Measurements from ENCODE around the gene LETM1.
"Not testable (repeated sequence)": the region's sequence is repeated elsewhere in the genome, so short reads cannot be mapped to it uniquely, and the experiment has no call there.

The LETM1 gene

DNA sequence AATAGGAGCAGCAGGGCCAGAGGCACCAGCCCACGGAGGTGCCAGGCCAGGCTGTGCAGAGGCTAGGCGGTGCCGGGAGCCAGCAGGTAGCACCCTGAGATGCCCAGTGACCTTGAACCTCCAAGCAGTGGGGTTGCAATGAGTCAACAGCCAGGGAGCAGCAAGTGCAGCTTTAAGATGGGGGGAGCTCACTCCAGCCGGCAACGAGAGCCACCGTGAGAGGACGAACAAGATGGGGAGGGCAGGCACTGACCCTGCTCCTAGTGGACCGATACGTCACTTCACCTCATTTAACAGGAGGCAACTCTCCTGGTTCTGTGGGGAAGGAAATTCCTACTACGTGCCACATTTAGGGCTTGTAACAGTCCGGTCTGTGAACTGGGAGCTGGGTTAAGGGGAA, 4.8 kb downstream of the LETM1 start:
- DNase-seq = no peak

DNA sequence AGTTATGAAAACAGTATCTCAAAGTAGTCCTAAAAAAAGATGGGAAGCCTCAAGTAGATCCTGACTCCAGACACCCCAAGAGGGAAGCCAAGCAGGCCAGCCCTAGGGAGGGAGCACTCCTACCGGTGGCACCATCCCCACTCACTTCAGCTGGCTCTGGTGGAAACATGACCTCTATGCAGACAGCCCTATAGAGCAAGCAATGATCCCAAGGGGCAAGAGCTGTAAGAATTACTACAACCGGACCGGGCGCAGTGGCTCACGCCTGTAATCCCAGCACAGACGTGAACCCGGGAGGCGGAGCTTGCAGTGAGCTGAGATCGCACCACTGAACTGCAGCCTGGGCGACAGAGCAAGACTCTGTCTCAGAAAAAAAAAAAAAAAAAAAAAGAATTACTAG, 5.7 kb downstream of the LETM1 start:
- no peak for DNase-seq

DNA sequence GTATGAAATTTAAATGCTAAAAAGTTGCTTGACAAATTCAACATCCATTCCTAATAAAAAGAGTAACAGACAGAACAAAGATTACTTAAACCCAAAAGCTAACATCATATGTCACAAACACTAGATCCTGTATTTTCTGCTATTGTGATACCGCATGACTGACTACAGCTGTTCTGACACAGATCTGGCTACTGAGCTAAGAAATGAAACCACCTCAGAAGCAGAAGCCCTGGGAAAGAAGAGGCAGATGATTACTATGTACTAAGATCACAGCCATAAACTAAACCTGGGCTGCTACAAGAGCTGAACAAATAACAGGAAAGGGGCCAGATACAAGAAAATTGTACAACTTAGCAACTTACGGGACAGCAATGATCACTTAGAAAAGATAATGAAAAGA, 9.4 kb downstream of the LETM1 start:
- DNase-seq = no peak

DNA sequence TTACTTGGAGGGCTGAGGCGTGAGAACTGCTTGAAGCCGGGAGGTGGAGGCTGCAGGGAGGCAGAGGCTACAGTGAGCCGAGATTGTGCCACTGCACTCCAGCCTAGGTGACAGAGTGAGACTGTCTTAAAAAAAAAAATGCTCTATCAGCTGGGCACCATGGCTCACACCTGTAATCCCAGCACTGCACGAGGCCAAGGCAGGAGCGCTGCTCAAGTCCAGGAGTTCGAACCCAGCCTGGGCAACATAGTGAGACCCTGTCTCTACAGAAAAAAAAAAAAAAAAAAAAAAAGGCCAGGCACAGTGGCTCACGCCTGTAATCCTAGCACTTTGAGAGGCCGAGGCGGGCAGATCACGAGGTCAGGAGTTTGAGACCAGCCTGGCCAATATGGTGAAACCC, 11.3 kb downstream of the LETM1 start:
- not testable (repeated sequence) for DNase-seq

DNA sequence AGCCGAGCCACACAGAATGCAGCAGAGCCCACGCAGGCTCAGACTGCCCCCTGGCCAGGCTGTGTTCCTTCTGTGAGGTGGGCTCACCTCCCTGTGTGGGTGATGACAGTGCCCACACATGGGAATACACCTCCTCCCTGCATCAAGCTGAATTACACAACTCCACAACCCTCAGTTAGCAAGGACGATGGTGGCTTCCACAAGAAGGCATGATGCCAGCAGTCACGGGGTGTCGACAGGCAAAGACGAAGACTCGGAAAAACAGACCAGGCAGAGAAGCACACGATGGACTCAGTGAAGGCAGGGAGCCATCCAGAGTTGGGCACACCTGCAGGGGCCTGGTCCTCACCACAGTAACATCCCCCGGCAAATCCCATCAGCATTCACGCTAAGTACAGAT, 12.1 kb downstream of the LETM1 start:
- no peak for DNase-seq

DNA sequence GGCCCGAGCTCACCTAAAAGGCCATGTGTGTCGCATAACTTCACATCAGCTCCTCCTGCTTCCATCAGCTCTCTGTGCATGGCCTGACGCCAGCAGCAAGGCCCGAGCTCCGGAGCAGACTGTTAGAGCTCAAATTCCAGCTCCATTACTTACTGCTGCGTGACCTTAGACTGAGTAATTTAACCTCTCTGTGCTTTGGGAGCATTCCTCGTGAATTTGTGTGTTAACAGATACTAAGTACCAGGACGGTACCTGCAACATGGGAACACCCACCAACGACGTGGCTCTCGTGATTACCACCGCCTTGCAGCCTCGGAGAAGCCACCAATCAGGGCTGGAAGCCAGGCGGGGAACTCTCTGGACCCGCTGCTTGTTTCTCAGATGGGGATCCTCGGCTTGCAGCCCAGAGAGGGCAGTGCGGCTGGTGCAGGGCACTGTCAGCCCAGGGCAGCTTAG, 12.9 kb downstream of the LETM1 start:
- DNase-seq = no peak

DNA sequence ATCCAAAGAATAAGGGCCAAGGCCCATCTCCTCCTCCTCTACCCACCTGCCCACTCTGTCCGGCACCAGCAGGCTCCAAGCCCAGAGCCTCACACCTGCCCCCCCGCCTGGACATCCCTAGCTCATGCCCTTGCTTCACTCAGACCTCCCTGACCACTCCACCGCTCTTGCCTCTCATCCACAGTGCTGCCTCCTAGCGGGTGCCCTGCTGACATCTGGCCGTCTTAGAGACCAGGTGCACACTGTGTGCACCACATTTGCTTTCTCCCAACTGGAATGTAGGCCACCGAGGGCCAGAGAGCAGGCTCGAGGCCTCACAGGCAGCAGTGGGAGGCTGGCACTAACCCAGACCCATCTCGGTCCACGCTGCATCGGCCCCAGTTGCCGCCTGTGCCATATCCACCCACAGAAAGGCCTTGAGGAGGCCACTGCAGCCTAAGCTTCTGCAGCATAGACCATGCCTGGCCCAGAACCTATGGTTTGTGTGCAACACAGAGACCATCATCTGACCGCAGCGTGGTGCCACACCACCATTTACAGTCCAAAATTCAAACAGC, 13.5 kb downstream of the LETM1 start:
- DNase-seq = no peak

DNA sequence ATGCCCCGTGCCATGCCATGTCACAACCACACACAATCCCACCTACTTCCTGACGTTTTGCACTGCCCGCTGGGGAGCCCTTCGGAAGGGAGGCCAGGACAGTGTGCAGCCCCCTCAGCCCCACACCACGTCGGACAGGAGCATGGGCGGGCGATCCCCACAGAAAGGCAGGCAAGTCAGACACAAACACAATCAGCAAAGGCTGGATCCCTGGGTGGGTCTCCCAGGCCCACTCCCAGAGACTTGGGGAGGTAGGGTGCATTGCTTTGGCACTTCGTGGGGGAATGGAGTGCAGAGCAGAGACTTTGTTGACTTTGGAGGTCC, 14.1 kb downstream of the LETM1 start:
- DNase-seq = no peak

DNA sequence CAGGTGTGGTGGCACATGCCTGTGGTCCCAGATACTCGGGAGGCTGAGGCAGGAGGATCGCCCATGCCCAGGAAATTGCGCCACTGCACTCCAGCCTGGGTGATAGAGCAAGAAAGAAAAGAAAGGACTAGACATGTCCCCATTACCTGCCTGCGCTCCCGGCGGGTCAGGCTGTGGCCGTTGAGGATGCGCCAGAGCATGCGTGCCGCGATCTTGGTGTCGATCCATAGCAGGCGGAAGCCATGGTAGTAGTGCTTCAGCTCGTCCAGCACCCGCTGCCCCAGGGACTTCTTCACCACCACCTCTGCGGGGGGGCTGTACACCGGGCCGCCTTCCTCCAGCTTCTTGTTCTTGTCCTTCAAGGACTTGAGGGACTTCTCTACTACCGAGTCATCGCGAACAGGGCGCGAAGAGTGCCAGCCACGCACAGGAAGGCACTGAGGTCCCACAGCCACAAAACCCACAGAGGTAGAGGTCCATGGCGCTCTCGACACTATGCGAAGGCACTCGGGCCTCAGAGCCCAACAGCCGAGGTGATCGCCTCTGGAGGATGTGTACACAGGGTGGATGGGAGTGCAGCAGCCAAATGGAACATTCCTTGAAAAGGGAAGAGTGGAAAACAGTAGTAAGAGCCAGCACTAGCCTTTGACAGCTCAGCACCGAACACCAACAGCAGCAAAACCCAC, 14.6 kb downstream of the LETM1 start:
- DNase-seq = no peak

DNA sequence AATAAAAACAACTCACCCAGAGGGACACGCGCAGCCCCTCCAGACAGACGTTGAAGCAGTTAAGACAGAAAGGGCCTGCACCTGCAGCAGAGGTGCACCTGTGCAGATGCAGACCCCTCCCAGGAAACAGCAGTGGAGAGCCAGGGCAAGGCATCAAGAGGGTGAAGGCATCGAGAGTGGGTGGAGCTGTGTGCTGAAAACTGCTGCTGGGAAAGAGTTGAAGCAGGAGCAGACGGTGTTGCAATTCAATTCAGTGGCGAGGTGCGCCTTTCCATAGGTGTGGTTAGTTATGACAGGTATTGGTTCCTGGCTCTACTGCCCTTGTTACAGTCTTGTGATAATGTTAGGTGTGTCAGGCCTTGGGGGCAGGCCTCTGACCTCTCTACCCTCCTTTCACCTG, 16.7 kb downstream of the LETM1 start:
- DNase-seq = no peak

DNA sequence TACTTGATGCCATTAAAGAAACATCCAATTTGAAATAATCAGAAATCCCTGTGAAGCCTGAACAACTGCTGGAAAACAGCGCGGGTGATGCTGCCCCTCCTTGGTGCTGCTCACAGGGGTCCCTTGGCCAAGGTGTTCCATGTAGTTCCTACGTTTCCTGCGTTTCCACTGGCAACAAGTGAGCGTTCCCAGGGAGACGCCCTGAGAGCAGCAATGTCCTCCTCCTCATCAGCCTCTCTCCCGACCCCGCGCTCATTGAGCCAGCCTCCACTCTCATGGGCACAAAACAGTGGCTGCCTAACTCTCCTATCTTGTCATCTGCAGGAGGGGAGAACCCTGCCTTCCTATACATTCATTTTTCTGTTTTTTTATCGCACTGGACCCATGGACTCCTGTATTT, 18.9 kb downstream of the LETM1 start:
- DNase-seq = no peak

DNA sequence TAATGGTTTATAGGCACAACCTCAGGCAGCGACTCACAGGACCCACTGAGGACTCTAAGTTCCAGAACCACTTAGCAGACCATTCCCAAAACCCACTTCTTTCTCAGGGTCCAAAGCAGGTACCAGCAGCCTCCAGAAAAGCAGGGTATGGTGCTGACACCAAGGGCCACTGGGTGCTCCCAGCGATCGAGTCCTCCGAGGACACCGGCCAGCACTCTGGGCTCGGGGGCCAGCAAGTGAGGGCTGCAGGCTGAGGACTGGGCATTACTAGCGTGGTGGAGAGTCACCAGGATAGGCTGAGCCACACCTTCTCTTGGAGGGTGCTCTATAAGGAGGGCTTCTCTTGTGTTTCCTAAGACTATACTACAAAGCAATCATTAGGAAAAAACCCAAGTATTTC, 19.3 kb downstream of the LETM1 start:
- no peak for DNase-seq

DNA sequence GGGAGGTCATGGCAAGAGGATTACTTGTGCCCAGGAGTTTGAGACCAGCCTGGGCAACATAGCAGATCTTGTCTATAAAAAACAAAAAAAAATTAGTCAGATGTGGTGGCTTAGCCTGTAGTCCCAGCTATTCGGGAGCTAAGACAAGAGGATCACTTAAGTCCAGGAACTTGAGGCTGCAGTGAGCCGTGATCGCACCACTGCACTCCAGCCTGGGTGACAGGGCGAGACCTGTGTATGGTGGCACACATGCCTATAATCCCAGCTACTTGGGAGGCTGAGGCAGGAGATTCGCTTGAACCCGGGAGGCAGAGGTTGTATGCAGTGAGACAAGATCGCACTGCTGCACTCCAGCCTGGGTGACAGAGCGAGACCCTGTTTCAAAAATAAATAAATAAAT, 20.1 kb downstream of the LETM1 start:
- not testable (repeated sequence) for DNase-seq

DNA sequence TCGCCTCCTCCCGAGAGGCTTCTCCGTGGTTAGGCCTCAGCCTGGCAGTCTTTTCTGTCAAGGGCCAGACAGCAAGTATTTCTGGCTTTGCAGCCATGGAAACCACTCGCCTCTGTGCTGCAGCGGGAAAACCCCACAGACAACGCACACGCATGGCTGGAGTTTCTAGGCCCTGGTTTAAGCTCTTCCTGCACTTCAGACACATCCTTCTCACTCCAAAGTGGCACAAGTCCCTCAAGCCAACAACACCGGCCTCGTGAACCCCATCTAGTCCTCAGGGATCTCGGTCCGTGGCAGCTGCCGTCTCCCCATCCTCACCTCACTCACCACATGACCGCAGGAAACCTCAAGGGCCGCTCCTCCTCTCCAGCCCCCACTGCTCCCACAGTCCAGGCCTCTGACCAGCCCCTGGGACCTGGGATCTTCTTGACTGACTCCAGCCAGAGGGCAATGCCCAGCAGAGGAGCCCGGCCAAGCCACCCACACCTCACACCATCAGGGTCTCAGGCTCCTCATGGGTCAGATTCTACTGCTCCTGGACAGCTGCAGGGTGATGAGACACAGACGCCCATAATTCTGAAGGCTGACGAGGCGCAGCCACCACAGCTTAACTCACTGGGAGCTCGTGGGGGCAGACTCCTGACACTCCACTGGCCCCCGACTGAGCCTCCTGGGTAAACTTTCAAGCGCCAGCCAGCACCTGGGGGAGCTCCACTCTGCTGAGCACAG, 21.7 kb downstream of the LETM1 start:
- DNase-seq = no peak

DNA sequence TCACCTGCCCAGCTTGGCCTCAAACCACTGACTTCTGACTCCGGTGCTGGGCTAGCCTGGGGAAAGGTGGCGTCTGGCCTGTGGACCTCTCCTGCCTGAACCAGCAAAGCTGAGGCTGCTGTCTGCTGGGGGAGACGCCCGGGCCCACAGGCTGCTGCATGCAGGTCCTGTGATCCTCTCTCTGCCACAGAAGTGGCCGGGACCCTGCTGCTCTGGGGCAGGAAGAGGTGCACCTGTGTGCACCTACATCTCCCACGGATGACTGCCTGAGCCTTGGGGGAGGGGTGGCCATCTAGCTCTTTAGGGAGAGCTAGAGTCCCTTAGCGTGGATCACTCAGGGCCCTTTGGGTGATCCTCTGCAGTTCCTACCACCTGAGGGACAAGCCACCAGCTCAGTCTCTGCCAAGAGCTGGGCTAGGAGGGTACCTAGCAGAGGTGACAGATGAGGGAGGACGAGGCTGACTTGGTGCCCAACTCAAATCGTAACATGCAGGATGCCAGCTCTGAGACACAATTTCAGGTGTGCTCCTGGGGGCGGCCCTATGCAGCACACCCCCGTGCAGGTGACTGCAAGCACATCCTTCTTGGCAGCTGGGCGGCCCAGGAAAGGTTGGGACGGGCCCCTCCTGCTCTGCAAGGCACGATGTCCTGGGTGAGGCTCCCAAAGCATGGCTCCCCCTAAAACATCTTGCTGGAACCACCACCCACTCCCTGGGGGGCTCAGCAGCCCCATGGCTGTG, 22.5 kb downstream of the LETM1 start:
- DNase-seq = no peak

DNA sequence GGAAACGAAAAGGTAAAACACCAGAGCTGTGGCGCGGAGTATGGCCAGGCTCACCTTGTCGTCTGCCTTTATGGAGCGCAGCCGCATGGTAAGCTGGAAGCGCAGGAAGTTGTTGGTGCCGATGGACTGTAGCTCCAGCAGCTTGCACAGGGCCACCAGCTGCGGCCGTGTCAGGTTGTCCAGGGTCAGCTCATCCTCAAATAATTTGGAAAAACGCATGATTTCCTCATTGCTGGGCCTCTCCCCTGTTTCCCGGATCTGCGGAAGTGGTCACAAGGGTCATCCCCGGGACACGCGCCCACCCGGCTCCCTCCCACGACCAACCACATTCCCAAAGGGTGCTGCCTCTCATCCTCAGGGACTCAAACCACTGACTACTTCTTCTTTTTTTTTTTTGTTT, 23.3 kb downstream of the LETM1 start:
- no peak for DNase-seq

DNA sequence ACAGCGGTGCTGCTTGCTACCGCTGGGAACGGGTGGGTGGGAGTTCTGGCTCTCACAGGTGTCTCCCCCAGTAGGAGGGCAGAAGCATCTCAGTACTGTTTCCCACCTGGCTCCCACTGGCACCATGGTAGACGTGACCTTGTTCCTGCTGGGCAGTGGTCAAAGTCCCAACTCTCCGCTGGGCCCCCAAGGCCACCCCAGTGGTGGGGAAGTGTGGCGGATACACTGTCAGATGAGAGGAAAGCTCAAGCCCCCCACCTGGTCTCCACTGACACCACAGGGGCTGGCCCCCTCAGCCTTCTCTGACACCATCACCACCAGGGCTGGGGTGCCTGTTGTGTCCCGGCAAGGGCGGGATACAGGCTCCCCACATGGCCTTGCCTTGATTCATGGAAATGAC, 24.6 kb downstream of the LETM1 start:
- DNase-seq = no peak

DNA sequence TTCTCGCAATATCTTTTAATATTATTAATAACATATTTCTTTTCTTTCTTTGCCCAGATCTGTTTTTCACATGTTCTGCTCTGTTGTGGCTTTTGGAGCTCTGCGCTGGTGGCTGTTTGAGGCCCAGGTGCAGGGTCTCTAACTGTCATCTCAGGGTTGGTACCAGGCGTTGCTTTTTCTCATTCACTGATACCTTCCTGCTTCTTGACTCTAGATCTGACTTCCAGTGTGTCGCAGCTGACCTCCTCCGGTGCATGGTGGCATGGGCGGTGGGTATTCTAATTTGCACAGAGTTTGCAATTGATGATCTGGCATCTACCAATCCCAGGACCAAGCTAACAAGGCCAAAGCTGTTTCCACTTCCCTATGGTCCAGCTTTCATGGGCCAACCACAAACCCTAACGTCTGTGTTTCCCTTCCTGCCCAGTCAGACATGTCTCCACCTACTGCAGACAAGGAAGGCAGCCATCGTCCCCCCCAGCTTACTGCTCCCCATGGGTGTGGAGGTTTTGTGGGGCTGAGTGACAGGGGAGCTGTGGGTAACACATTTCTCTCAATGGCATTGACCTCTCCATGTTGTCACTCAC, 25.2 kb downstream of the LETM1 start:
- no peak for DNase-seq

DNA sequence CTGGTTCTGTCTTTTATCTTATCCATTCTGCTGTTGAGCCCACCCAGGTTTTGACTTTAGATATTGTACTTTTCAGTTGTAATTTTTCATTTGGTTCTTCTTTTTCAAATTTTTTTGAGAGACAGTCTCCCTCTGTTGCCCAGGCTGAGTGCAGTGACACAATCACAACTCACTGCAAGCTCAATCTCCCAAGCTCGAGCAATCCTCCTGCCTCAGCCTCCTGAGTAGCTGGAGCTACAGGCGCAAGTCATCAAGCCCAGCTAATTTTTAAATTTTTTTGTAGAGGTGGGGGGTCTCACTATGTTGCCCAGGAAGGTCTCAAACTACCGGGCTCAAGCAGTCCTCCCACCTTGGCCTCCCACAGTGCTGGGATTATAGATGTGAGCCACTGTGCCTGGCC, 25.7 kb downstream of the LETM1 start:
- no peak for DNase-seq

DNA sequence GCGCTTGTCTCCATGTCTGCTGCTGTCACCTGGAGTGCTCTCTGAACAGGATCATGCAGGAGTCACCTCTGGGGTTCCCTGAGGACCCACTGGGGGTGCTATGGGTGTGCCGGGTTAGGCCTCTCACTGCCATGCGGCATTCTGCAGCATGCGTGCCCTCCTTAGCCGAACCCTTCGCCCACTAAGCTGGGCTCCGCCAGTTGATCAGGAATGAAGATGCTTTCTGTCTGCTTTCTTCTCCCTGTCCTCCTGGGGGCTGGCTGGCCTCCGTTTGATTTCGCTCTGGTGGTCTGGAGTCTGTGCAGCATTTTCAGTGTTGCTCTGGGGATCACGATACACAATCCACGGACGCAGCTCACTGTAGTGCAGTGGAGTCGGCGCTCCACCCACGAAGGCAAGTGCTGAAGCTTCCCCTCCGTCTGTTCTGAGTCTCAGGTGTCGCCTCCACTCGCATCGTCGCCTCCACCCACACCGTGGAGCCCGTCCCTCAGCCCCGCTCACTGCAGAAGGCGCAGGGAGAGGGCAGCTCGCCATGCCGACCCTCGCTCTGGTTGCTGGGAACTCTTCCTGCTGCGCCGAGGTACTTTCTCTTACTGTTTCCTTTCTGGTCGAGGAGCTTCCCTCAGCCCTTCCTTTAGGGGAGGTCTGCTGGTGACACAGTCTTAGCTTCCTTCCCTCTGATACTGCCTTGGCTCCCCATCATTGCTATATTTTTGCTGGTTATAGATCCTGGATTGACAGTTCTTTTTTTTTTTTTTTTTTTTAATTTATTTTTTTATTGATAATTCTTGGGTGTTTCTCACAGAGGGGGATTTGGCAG, 29.2 kb downstream of the LETM1 start:
- no peak for DNase-seq

DNA sequence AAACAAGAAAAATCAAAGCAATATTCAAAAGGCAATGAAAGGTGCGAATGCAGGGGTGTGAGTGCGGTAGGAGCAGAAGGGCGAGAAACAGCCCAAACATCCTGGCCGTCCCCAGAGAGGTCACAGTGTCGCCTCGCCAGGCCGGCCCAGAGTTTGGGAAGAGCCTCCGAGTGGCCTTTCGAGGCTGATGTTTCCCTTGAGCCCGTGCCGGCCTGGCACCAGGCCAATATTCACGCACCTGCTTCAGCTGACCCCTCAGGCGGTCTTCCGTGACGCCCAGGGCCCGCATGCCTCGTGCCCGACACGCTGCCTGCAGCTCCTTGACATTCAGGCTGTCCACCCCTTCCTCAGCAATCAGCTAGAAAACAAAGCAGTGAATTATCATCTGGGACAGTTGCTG, 30.6 kb downstream of the LETM1 start:
- no peak for DNase-seq

DNA sequence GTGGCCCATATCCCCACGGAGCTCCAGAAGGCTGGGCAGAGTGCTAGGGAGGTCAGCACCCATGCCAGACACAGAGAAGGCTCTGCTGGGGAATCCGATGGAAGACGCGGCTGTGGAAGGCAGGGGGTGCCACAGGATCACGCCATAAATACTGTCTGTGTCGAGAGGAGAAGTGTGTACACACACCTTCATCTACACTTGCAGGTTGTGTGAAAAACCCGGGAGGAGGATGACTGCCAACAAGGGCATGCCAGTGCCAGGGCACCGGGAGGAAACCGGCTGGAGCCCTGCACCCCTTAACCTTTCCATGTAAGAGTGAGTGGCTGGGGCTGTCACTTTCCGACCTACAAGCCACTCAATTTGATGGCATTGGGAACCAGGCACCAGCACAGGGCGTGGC, 31.2 kb downstream of the LETM1 start:
- no peak for DNase-seq

DNA sequence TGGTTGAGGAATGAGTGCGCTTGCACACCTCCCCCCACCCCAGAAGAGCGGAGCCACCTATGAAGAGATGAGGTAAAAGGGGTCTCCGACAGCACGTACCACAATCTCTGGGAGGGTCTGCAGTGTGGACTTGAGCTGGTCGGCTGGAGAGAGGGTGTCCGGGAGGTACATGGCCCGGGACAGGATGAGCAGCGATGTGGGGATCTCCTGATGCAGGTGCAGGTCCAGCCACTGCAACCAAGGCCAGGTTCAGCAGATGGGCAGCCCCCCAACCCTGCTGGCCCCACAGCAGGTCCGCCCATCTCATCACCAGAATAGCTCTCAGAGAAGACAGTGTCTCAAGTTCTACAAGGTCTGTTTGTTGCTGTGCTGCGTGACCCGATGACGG, 32.4 kb downstream of the LETM1 start:
- DNase-seq = no peak

Data from activated CD8-positive, alpha-beta memory T cell treated with anti-CD3 and anti-CD28 coated beads, Interleukin-2, amount 50 U/mL, for 48 hours (primary cell).